Ramos (cell line): ENCODE results near the gene PRMT7.

Experiments
- in situ Hi-C: fragments of 300-500 bp; cut with MboI; formaldehyde crosslinking; loops from one replicate; pipeline ENCODE4 v1.14.3; 2022; ENCODE audit warnings: low sequenced_read_pairs; ENCODE audit not compliant: unreplicated experiment

PRMT7 gene

DNA sequence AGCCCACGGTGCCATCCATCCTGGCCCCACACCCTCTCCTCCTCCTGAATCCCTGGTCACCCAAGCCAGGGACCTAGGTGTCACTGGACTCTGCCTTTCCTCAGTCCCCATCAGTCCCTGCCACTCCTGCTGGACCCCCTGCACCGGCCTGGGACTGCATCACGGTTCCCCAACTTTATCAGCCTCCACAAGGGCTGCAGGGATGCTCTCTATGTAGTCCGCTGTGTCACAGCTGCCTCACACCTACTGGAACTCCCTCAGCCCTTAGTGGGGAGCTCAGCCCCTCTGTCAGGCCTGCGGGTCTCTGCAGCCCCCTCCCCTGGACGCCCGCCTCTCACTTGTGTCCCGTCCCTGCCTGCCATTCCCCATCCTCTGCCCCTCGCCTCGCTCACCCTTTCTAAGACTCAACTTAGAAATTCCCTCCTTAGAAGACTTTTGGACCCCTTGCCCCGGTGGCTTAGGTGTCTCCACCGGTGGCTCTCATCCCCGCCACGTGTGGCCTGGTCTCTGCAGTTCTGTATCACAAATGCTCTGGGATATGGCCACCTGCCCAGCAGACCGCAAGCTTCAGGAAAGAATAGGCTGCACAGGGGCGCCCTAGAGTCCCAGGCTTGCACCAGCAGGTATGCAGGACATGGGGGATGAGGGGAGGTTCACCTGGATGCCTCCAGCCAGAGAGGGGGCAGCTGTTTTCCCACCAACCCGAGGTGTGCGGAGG lies 62.9 kb downstream of the PRMT7 start:
- in situ Hi-C loops: no loop called here

DNA sequence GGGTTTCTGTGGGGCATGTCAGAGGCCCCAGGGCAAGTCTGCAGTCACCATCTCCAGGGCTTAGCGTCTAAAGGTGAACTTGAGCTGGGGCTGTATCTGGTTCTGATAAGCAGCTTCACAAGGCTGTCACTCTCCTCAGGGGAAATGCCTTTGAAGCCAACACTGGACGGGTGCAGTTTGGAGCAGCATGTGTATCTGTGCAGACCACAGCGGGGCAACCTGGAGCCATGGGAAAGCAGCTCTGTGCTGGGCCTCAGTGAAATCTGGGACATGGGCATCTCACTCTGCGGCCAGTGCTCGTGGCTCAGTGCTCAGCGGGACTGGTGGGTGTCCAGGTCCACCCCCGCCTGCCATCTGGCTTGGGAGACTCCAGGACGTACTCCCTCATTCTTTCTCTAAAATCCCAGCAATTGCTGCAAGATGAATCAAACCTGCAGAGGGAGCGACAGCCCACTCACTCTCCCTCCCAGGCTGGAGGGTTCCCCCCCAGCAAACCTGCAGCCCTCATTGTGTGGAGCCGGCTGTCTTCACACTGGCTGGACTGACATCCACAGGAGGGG lies 63.5 kb downstream of the PRMT7 start:
- in situ Hi-C loops: no loop called here

DNA sequence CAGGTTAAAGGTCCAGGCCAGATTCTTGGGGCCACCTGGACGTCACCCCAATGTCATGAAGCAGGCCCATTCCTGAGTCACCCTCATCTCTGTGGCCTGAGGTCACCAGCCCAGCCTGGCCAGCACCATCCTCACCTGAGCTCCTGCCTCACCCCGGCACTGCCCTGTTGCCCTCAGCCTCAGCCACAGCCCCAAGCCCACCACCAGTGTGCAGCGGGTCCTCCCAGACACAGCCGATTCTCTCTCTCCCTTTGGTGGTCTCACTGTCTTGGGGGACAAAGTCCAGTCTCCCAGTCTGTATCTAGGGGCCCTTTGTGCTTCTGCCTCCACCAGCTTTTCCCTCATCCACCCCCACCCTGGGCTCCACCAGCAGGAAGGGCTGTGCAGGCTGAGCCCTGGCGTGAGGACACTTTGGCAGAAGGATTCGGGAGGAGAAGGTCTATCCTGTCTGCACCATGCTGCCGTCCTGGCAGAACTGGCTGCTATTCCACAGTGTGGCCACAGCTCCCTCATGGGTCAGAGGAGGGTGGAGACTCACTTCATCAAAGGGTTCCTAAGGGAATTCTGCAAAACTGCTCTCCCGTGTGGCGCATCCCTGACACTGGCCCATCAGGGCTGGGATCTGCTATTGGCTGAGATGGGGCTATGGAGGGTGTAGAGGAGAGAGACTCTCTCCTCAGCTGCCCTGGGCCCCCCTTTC lies 64.3 kb downstream of the PRMT7 start:
- in situ Hi-C loops: no loop called here

DNA sequence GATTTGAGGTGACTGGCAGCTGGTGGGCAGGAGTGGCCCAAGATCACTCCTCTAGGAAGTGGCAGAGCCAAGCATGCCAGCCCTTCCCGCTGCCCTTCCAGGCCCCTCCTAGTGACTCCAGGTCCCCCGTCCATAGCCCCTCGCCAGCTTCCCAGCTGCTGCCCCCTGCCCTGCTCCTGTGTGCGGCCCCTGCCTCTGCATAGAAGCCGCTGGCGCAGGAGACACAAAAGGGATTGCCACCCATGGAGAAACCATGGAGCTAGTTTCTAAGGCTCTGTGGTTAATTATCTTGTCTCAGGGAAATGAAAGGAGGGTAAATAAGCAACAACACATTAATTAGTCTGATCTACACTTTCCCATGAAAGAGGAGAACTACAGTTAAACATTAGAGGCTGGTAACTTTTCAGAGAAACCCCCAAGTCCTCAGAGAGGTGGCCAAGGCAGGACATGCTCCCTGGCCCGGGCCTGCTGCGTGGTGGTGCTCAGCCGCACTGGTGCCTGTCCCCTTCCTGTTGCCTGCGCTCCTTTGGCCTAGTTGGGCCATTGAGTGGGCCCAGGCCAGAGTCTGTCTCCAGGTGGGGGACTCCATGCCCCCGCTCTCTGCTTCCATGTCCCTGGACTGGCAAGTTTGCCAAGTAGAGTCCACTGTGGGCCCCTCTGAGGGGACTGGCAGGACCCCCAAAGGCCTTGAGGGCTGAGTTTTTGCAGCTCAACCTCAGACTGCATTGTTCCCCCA lies 65.2 kb downstream of the PRMT7 start:
- in situ Hi-C loops: no loop called here

DNA sequence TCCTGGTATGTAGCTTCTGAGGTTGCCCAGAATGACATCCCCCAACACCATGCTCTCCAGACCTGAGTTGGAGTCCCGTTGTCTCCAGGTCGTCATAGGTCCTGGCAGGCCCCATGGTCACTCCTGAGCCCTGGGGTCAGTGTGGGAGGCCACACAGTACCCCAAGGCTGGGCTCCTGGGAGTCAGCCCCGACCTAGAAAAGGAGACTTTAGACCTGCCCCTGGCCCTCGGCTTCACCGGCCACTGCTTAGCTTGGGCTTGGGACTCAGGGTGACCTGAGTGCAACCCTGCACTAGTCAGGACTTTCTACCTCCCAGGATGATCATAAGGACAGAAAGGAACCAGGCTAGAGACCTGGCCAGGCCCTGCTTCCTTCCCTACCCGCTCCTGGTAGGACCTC lies 65.8 kb downstream of the PRMT7 start:
- in situ Hi-C loops: no loop called here

DNA sequence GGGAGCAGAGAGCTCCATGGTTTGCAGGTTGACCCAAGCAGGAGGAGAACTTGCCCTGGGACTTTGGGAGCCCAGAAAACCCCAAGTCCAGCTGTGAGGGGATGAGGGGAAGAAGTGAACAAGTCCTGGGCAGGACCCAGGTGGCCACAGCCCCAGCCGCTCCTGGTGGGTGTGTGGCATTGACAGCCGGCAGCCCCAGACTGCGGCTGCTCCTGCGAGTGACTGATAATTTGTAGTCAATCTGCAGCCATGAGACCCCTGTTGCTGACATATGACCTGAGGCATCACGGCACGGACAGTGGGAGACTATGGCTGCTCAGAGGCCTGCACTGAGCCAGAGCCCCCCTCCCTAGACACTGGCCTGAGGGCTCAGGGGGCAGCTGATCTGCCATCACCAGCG lies 66.4 kb downstream of the PRMT7 start:
- in situ Hi-C loops: no loop called here

DNA sequence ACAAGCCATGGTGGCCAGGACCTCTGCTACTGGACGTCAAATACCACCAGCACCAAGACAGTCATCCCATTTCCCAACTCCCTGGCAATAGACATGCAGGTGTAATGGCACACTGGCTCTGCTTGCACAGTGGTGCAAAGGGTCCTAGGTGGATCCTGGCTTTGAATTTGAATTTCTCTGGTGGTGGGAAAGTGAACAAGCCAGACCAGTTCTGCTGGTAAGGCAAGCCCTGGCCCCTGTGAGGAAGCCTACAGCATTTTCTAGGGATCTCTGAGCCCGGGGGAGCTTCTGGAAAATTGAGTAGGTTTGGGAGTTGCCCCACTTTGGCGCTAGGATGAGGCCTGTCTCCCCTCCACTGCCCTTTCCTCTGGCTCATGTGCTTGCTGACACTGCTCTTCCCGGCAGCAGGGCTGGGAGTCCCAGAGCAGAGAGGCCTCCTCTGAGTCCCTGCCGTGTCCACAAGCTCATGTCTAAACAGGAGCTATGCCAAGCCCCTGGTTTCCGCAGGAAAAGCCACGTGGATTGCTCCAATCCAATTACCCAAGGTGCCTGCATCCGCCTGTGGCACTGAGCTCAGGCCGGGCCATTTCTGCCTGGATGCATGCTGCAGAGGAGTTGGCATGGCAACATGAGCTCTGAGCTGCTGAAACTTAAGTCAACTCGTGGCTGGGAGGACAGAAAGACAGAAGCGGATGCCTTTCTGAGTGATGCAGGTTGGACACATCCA lies 67.0 kb downstream of the PRMT7 start:
- in situ Hi-C loops: no loop called here

DNA sequence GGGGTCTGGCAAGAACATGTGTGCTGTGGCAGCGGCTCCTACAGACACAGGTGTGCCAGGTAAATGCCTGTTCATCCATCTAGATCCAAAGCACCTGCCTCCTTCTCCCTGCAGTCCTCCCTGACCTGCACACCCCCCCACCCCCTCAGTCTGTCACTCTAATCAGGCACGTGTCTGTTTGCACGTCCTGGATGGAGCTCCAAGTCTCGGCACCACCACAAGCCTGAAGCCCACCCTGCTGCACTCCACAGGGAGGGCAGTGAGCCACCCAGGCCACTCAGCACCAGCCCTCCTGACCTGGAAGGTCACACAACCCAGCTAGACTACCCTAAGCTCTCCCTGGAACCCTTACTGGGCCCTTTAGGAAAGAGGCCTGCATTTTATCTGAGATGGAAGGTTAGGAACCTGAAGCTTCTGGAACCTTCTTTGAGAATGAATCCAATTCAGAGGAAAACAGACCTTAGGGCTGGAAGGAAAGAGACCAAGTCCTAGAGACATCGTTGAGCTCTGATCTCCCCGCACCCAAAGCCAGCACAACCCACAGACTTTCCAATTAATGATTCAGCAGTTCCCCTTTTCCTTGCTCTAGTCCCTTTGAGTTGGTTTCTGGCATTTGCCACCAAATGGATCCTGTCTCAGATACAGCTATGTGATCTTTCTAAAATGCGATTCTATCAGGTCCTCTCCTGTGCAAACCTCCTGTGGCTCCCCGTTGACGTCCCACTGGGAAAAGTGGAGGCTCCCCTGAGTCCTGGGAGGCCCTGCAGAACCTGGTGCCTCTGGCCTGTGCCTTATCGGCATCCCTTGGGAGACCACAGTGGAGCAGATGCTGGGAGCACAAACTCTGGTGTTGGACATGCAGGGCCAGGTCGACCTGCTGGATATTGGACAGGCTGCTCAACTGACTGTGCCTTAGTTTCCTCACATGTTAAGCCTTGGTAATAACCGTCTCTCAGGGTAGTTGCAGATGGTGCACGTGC lies 67.9 kb downstream of the PRMT7 start:
- in situ Hi-C loops: no loop called here

DNA sequence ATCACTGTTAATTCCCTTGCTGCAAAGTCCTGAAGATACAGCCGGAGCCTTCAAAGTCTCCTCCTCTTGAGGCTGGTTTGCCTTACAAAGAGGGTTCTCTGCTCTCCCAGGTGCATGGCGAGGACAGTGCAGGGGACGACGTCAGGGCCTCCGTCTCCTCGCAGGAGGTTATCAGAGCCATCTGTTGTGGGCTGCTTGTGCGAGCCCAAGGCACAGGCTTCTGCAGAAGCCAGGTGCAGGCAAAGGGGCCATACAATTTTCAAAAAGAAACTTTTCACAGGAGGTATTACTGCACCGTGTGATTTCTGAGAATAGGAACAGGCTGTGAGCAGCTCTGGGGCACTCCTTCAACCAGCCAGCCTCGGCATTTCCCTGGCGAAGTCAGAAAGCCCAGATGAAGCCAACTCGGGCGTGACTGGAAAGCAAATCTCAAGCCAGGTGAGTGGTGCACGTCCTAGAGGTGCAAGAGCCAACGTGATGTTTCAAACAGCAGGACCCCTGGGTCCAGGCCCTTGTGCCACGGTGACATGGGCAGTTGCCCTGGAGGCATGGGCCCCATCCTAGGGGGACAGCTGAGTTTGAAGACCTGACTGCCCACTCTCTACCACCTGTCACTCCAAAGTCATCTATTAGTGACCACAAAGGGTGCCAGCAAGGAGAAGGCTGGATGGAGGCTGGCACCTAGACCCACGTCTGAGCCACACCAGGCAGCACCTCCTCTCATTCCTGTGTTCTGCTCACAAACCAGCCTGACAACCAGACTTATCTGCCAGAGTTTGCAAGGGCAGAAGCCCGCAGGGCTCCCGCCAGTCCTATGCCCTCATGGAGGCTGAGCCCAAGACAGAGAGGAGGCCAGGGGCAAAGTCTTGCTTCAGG lies 68.9 kb downstream of the PRMT7 start:
- in situ Hi-C loops: loop anchor here (10.0 kb wide), 1 partner anchor 135 kb away; no protein-coding TSS in a partner anchor

DNA sequence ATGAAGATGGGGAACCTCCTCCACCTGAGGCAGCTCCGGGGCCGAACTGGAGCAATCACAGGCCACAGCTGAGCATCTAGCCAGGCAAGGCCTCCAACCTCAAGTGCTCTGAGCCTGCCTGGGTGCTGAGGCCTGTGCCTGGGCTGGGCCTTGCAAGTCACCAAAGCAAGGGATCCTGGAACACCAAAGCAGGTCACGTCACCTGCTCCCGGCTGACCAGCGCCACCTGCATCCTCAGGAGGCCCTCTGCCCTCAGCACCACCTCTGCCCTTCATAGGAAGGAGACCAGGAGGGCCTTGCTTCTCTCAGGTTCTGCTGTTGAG lies 69.5 kb downstream of the PRMT7 start:
- in situ Hi-C loops: loop anchor here (10.0 kb wide), 1 partner anchor 134 kb away; no protein-coding TSS in a partner anchor

DNA sequence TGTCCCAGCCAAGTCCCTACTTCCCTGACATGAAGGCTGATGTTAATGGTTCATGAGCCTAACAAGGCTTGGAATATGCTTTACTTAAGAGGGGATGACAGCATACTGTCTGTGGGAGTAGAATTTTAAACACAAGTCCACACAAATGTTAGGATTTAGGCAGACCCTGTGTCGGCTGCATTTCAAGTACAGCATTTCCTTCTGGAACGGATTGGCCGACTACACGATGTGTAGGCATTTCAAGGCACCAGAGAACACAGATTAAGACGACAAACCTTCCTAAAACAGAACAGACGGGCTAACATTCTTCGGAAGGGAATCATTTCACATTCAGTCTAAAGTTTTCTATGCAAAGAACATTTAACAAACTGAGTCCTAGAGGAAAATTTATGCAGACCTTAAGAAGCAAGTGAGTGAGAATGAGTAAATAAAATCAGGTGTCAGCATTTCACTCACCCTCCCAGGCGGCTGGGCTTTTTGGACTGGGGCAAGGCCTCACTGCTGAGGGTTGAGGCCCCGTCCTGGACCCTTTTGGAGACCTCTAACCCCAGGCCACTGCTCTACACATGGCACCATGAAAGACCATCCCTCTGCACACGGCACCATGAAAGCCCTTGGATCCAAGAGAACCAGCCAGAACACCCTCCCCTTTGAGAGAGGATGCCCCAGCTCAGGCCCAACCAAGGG lies 70.0 kb downstream of the PRMT7 start:
- in situ Hi-C loops: loop anchor here (10.0 kb wide), 1 partner anchor 134 kb away; no protein-coding TSS in a partner anchor

DNA sequence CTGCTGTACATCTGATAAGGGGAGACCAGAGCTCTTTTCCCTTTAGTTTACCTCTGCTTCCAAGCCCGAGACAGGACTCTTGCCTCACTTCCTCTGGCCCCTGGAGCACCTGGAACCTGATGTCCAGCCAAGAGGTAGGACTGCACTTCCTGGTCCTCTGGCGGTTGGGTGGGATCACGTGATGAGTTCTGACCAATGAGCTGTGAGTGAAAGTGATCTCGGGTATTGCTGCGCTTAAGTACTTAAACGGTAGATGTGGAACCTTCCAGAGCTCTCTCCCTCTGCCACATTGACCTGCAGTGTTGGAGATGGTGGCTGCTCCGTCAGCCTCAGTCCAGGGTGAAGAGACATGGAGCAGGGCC lies 70.5 kb downstream of the PRMT7 start:
- in situ Hi-C loops: loop anchor here (10.0 kb wide), 1 partner anchor 133 kb away; no protein-coding TSS in a partner anchor

DNA sequence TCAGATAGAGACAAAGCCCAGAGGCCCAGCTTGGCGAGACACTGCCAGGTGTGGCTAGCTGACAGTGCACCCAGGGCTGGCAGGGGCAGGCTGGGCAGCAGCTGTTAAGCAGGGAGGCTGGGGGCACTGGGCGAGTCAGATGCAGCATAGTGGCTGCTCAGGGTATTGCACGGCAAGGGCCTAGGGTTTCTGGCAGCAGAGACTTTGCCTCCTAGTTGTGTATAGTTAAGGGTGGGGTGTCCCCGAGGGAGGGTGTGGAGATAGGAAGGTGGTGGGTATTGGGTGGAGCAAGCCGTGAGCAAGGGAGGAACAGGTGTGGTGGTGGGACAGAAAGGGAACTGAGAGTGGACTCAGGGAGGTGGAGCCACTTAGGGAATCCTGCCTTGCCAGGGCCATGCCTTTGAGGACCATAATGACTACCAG lies 71.5 kb downstream of the PRMT7 start:
- in situ Hi-C loops: loop anchor here (10.0 kb wide), 1 partner anchor 132 kb away; no protein-coding TSS in a partner anchor

DNA sequence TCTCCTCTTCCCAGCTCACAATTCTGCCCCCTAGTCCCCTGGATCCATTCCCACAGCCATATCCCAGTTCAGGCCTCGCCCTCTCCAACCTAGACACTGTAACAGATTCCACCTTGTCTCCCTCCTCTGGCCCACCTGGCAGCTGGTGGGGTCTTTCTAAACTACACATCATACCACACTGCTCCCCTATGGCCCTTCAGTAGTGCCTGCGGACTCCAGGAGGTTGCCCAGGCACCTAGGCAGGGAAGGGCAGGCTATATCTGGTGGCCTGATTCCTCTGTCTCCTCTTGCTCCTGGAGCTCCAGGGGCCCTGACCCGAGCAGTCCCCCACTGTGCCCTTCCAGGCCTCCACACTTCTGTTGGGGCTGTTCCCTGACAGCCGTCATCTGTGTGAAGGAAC lies 73.0 kb downstream of the PRMT7 start:
- in situ Hi-C loops: loop anchor here (10.0 kb wide), 1 partner anchor 131 kb away; no protein-coding TSS in a partner anchor

DNA sequence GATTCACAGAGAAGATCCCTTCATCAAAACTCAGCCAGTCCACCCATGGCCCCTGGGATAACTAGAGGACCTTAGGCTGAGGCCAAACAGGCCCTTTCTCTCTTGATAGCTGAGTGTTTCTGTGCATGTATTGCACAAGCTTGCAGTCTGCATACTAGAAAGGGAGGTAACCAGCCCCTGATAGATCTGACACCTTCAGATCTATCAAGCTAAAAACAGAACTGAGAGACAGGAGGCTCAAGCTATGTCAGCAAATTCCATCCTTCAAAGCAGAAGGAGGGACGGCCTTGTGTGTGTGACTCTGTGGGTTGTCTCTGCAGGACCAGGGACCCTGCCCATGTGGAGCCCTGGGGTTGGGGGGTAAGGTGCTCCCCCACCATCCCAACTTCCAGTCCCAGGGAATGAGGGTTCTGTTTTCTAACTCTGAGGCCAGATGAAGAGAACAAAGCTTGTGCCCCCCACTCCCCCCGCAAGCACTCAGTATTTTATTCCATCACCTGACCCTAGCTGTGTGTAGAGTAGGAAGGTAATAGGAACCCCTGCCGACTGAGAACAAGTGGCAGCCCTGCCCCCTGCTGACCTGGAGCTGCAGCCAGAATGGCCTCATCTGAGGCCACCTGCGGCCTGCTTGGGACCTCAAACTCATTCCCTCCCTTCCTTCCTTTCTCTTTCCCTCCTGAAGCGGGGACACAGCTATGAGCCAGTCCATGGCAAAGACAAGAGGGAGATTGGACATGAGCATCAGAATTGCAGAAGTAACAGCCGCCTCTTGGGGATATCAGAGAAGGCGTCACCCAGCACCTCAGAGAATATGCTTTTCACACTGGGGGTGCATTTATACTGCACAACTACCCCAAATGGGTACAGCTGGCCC lies 73.7 kb downstream of the PRMT7 start:
- in situ Hi-C loops: loop anchor here (10.0 kb wide), 1 partner anchor 130 kb away; no protein-coding TSS in a partner anchor

DNA sequence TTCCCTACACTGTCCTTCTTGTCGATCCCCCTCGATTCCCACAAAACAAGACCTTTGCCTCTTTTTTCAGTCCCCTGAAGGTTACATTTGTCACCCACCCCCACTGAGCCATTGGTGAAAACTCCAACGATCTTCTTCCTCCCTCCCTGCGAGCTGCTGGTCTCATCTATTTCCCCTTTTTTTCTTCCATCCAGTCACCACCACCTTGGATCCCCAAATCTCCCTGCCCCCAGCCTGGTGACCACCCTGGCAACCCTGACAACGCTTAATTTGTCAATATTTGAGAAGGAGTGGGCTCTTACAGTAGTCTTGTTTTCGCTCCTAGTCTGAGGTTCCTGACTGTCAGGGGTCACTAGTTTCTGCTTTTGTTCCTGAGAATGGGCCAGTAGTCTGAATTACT lies 74.6 kb downstream of the PRMT7 start:
- in situ Hi-C loops: loop anchor here (10.0 kb wide), 1 partner anchor 129 kb away; no protein-coding TSS in a partner anchor
